ENCODE results near the gene BOLA3. TPM values are rescaled to one million over a fixed set of nuclear protein-coding genes. Genes with fewer than 3 reads are reported as not detected.
"Not testable (repeated sequence)": the region's sequence is repeated elsewhere in the genome, so short reads cannot be mapped to it uniquely, and the experiment has no call there.

Gene BOLA3
- total RNA-seq, 4 donors from 2014 or later = 29.4 to 46.9 (median 42.8) TPM

GRCh38 chr2:74093426-74093825 lies 54.3 kb downstream of the BOLA3 start:
- Histone ChIP-seq H3K4me3 (no peak overlapping the region), H3K9me3 (no peaks in the 10 kb centered on the region), H3K27me3 (no peaks in the 10 kb centered on the region), H3K4me1 (no peaks in the 10 kb centered on the region), H3K36me3 (peaks cover 48 to 83% (median 55%) of the 10 kb centered on the region in 4 donors), H3K27ac (replicated peaks in 1 of 4) (no peak overlapping the region)
- DNase-seq (ENCODE audit: extremely low spot score) = no peak
- 94% methylated on average over 10 of the region's 13 CpGs for WGBS
- TF ChIP-seq EP300 (IDR thresholded peaks at IDR 0.05) (no peak), CTCF (IDR thresholded peaks at IDR 0.05) (no peak), POLR2A (IDR thresholded peaks at IDR 0.05; ENCODE audit: low read depth) (no peak), POLR2AphosphoS5 (IDR thresholded peaks at IDR 0.05) (no peak)
- intact Hi-C loops (cut with DNase I) = no loop called here

GRCh38 chr2:74092275-74092674 lies 55.4 kb downstream of the BOLA3 start:
- Histone ChIP-seq H3K27ac (replicated peaks in 1 of 4) (no peak overlapping the region), H3K36me3 (peaks cover 48 to 93% (median 64%) of the 10 kb centered on the region in 4 donors), H3K4me3 (no peak overlapping the region), H3K27me3 (no peaks in the 10 kb centered on the region), H3K4me1 (no peaks in the 10 kb centered on the region), H3K9me3 (no peaks in the 10 kb centered on the region)
- TF ChIP-seq CTCF (IDR thresholded peaks at IDR 0.05) (no peak), EP300 (IDR thresholded peaks at IDR 0.05) (no peak), POLR2A (IDR thresholded peaks at IDR 0.05; ENCODE audit: low read depth) (no peak), POLR2AphosphoS5 (IDR thresholded peaks at IDR 0.05) (no peak)
- intact Hi-C loops (cut with DNase I) = no loop called here
- WGBS = 86% methylated on average over 7 of the region's 7 CpGs
- no peak for DNase-seq (ENCODE audit: extremely low spot score)

- Histone ChIP-seq H3K4me1 (no peaks in the 10 kb centered on the region), H3K9me3 (no peaks in the 10 kb centered on the region), H3K4me3 (no peak overlapping the region), H3K36me3 (peaks cover 48 to 88% (median 65%) of the 10 kb centered on the region in 4 donors), H3K27ac (replicated peaks in 1 of 4) (no peak overlapping the region), H3K27me3 (no peaks in the 10 kb centered on the region)
- intact Hi-C loops (cut with DNase I) = no loop called here
- WGBS = 94% methylated on average over 3 of the region's 3 CpGs
- TF ChIP-seq EP300 (IDR thresholded peaks at IDR 0.05) (no peak), POLR2AphosphoS5 (IDR thresholded peaks at IDR 0.05) (no peak), POLR2A (IDR thresholded peaks at IDR 0.05; ENCODE audit: low read depth) (no peak)
- no peak for DNase-seq (ENCODE audit: extremely low spot score)
These were observed 56.3 kb downstream of the BOLA3 start for GRCh38 chr2:74091391-74091790.

- H3K36me3 ChIP-seq = peaks cover 50 to 79% (median 61%) of the 10 kb centered on the region in 4 donors
- intact Hi-C loops (cut with DNase I) = no loop called here
- no peak overlapping the region for H3K4me3 ChIP-seq
- no peaks in the 10 kb centered on the region for H3K4me1 ChIP-seq
- no peaks in the 10 kb centered on the region for H3K9me3 ChIP-seq
- no peak for TF ChIP-seq POLR2A (IDR thresholded peaks at IDR 0.05; ENCODE audit: low read depth)
- no peak for TF ChIP-seq CTCF (IDR thresholded peaks at IDR 0.05)
- TF ChIP-seq POLR2AphosphoS5 (IDR thresholded peaks at IDR 0.05) = no peak
- TF ChIP-seq EP300 (IDR thresholded peaks at IDR 0.05) = no peak
- no peak for DNase-seq (ENCODE audit: extremely low spot score)
- WGBS = 90% methylated on average over 26 of the region's 26 CpGs
- no peaks in the 10 kb centered on the region for H3K27me3 ChIP-seq
- no peak overlapping the region for H3K27ac ChIP-seq (replicated peaks in 1 of 4)
These were observed 57.6 kb downstream of the BOLA3 start for GRCh38 chr2:74089816-74090745.

- H3K9me3 ChIP-seq; H3K4me3 ChIP-seq; intact Hi-C loops (cut with DNase I); H3K27me3 ChIP-seq; H3K4me1 ChIP-seq; H3K27ac ChIP-seq (replicated peaks in 1 of 4); DNase-seq (ENCODE audit: extremely low spot score): not testable (repeated sequence)
- H3K36me3 ChIP-seq = peaks cover 43 to 70% (median 56%) of the 10 kb centered on the region in 4 donors
- WGBS = over 99% methylated on average over 8 of the region's 8 CpGs
These were observed 59.0 kb downstream of the BOLA3 start for GRCh38 chr2:74088676-74089075.

Measured in esophagus muscularis mucosa (tissue), 4 donors.